ENCODE data around the gene KLHL10.

DNA sequence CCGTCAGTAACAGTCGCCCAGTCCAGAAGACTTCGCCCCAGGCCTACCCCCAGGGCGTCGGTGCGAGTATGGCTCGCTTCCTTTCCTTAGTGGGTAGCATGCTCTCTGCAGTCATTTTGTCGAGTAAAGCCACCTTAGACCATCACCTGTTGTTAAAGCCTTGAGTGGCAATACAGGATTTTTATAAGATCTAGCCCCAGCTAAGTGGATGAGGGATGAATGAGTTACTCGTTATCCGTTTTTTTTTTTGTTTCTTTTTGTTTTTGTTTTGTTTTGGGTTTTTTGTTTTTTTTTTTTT lies 27.9 kb downstream of the KLHL10 start:
- TF ChIP-seq, protein P1, sequence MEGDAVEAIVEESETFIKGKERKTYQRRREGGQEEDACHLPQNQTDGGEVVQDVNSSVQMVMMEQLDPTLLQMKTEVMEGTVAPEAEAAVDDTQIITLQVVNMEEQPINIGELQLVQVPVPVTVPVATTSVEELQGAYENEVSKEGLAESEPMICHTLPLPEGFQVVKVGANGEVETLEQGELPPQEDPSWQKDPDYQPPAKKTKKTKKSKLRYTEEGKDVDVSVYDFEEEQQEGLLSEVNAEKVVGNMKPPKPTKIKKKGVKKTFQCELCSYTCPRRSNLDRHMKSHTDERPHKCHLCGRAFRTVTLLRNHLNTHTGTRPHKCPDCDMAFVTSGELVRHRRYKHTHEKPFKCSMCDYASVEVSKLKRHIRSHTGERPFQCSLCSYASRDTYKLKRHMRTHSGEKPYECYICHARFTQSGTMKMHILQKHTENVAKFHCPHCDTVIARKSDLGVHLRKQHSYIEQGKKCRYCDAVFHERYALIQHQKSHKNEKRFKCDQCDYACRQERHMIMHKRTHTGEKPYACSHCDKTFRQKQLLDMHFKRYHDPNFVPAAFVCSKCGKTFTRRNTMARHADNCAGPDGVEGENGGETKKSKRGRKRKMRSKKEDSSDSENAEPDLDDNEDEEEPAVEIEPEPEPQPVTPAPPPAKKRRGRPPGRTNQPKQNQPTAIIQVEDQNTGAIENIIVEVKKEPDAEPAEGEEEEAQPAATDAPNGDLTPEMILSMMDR (conservative IDR thresholded peaks at IDR 0.05; ENCODE audit: low read depth, low read length): no peak
- TF ChIP-seq EZH2 (IDR thresholded peaks at IDR 0.05; ENCODE audit: low read length, unreplicated experiment): no peak

Measured in PC-3 (cell line).